ENCODE measurements around the gene CEP89.

DNA sequence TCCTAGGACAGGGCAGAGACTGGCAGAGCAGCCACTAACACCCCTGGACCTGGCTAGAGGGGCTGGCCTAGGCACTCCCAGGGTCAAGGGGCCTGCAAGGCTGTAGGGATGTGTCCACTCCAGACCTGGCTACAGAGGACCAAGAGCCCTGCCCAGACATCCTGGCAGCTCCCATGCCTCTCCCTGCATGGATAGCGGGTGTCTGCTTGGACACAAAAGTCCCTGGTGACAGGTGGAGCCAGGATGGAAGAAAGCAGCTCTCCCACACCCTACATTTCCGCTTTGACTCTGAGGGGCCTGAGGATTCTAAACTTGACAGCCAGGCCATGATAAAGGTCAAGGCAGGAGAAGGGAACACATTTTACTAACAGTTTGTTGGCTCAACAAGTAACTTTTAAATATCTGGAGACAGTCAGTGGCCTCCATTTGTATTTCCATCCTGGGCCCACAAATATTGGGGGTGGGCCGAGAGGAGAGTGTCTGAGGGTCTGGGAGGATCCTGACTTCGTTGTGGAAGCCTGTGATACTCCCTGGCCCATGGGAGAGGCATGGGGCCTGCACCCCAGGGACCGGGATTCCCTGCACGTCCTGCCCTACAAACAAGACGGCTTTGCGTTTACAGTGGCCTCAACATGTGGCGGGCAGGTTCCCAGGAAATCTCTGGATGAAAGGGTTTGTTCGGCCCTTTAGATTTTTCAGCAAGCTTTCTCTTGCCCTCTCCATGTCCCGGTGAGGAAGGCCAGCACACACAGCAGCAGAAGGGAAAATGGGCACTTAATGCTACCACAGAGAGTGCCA is 82.4 kb downstream of the CEP89 start:
- TF ChIP-seq POLR2A (IDR thresholded peaks at IDR 0.05; ENCODE audit: low read length) (no peak), GATA1 (IDR thresholded peaks at IDR 0.05; ENCODE audit: low read depth, low read length) (no peak)

All from erythroblast (primary cell).